SK-N-SH treated with all-trans-retinoic acid at 6 μM for 48 hours (cell line): Measurements from ENCODE around the gene TTR.

Source experiments
- ATAC-seq: fragments of 200-7000 bp; cut with Tn5 transposase; 3 replicates; pipeline ENCODE4 v1.9.1; 2020; ENCODE audit warnings: mild to moderate bottlenecking, moderate library complexity
- ARNTL ChIP-seq: fragments of 450-650 bp; formaldehyde crosslinking; IDR thresholded peaks from 2 replicates; pipeline ENCODE4 v1.5.0; 2020; ENCODE audit warnings: low read depth, mild to moderate bottlenecking, moderate library complexity, borderline replicate concordance
- BACH2 ChIP-seq: fragments of 250-450 bp; sonication (Bioruptor Pico); IDR thresholded peaks from 2 replicates; pipeline ENCODE4 v1.9.0; 2021; ENCODE audit warnings: mild to moderate bottlenecking, borderline replicate concordance
- CREB5 ChIP-seq: fragments of 250-450 bp; sonication (Bioruptor Pico); IDR thresholded peaks from 2 replicates; pipeline ENCODE4 v1.5.1; 2020; ENCODE audit warnings: low read depth, mild to moderate bottlenecking, moderate library complexity
- CSDC2 ChIP-seq: fragments of 250-450 bp; sonication (Bioruptor Pico); IDR thresholded peaks from 2 replicates; pipeline ENCODE4 v1.5.0; 2020; ENCODE audit warnings: mild to moderate bottlenecking, moderate library complexity
- CSRNP3 ChIP-seq: fragments of 250-450 bp; sonication (Bioruptor Pico); IDR thresholded peaks from 2 replicates; pipeline ENCODE4 v1.5.1; 2021; ENCODE audit warnings: mild to moderate bottlenecking, moderate library complexity
- ESRRG ChIP-seq: fragments of 250-450 bp; sonication (Bioruptor Pico); IDR thresholded peaks from 2 replicates; pipeline ENCODE4 v1.6.1; 2021; ENCODE audit warnings: mild to moderate bottlenecking
- GLIS3 ChIP-seq: fragments of 250-450 bp; sonication (Bioruptor Pico); IDR thresholded peaks from 2 replicates; pipeline ENCODE4 v1.5.0; 2020; ENCODE audit warnings: mild to moderate bottlenecking, moderate library complexity
- OSR1 ChIP-seq: fragments of 250-450 bp; sonication (Bioruptor Pico); IDR thresholded peaks from 2 replicates; pipeline ENCODE4 v1.8.0; 2022; ENCODE audit warnings: moderate library complexity, mild to moderate bottlenecking, inconsistent platforms
- PATZ1 ChIP-seq: fragments of 250-450 bp; sonication (Bioruptor Pico); IDR thresholded peaks from 2 replicates; pipeline ENCODE4 v1.8.0; 2020; ENCODE audit warnings: mild to moderate bottlenecking, moderate library complexity, borderline replicate concordance
- SNAI2 ChIP-seq: fragments of 250-450 bp; sonication (Bioruptor Pico); IDR thresholded peaks from 2 replicates; pipeline ENCODE4 v1.5.0; 2020; ENCODE audit warnings: mild to moderate bottlenecking, moderate library complexity
- TOX ChIP-seq: fragments of 250-450 bp; sonication (Bioruptor Pico); IDR thresholded peaks from 2 replicates; pipeline ENCODE4 v1.8.0; 2021; ENCODE audit warnings: mild to moderate bottlenecking, moderate library complexity, borderline replicate concordance
- TSHZ2 ChIP-seq: fragments of 250-450 bp; sonication (Bioruptor Pico); IDR thresholded peaks from 2 replicates; pipeline ENCODE4 v1.5.0; 2020; ENCODE audit warnings: mild to moderate bottlenecking, moderate library complexity
- ZC3H10 ChIP-seq: fragments of 250-450 bp; sonication (Bioruptor Pico); IDR thresholded peaks from 2 replicates; pipeline ENCODE4 v1.5.1; 2021; ENCODE audit warnings: mild to moderate bottlenecking, moderate library complexity
- ZFP3 ChIP-seq: fragments of 250-450 bp; sonication (Bioruptor Pico); IDR thresholded peaks from 2 replicates; pipeline ENCODE4 v1.5.0; 2020; ENCODE audit warnings: mild to moderate bottlenecking, moderate library complexity
- ZFP30 ChIP-seq: fragments of 450-650 bp; formaldehyde crosslinking; IDR thresholded peaks from 2 replicates; pipeline ENCODE4 v1.5.0; 2022; ENCODE audit warnings: mild to moderate bottlenecking, moderate library complexity
- ZNF565 ChIP-seq: fragments of 450-650 bp; formaldehyde crosslinking; conservative IDR thresholded peaks from 2 replicates; pipeline ENCODE4 v1.5.0; 2020; ENCODE audit warnings: low read depth, mild to moderate bottlenecking, moderate library complexity
- ZNF8 ChIP-seq: fragments of 450-650 bp; formaldehyde crosslinking; IDR thresholded peaks from 2 replicates; pipeline ENCODE4 v1.5.0; 2020; ENCODE audit warnings: mild to moderate bottlenecking, moderate library complexity

TTR gene

GRCh38 chr18:31562726-31563125, 29.0 kb upstream of the TTR start:
- no peak for TF ChIP-seq TSHZ2 (CRISPR knock-in tag)
- TF ChIP-seq ZC3H10 (CRISPR knock-in tag): no peak
- no peak for TF ChIP-seq OSR1 (CRISPR knock-in tag)
- no peak for TF ChIP-seq CSRNP3 (CRISPR knock-in tag)
- TF ChIP-seq TOX: no peak
- TF ChIP-seq, all 23 proteins: peak for 0
- no peak for ATAC-seq

- TF ChIP-seq CSDC2 (CRISPR knock-in tag) (no peak), CSRNP3 (CRISPR knock-in tag) (no peak), ZNF565 (no peak), ARNTL (CRISPR knock-in tag) (no peak)
- no peak for ATAC-seq
Measured at GRCh38 chr18:31563778-31564177, 27.9 kb upstream of the TTR start.

GRCh38 chr18:31565345-31565744, 26.3 kb upstream of the TTR start:
- TF ChIP-seq ZFP30 (no peak), ZC3H10 (CRISPR knock-in tag) (no peak), CREB5 (CRISPR knock-in tag) (no peak)
- TF ChIP-seq, all 23 proteins: peak for 0
- no peak for ATAC-seq

GRCh38 chr18:31565782-31566512, 25.7 kb upstream of the TTR start:
- ATAC-seq: no peak
- TF ChIP-seq ZC3H10 (CRISPR knock-in tag) (no peak), OSR1 (CRISPR knock-in tag) (no peak), PATZ1 (CRISPR knock-in tag) (no peak), GLIS3 (no peak), TSHZ2 (CRISPR knock-in tag) (no peak), ZNF8 (CRISPR knock-in tag) (no peak), ZNF565 (no peak), SNAI2 (CRISPR knock-in tag) (no peak), ZFP3 (CRISPR knock-in tag) (no peak), ZFP30 (no peak), TOX (no peak), ESRRG (no peak), BACH2 (no peak)
- TF ChIP-seq, all 23 proteins: peak for 0
